ENCODE results near the gene ITGA8. TPM values are rescaled to one million over a fixed set of nuclear protein-coding genes. Genes with fewer than 3 reads are reported as not detected.

ITGA8 gene
- total RNA-seq, 4 donors from 2014 or later: 1.6 to 8.2 (median 4.2) TPM

- intact Hi-C loops (cut with DNase I; ENCODE audit: low total_unique reads): no loop called here
- TF ChIP-seq, protein P1, sequence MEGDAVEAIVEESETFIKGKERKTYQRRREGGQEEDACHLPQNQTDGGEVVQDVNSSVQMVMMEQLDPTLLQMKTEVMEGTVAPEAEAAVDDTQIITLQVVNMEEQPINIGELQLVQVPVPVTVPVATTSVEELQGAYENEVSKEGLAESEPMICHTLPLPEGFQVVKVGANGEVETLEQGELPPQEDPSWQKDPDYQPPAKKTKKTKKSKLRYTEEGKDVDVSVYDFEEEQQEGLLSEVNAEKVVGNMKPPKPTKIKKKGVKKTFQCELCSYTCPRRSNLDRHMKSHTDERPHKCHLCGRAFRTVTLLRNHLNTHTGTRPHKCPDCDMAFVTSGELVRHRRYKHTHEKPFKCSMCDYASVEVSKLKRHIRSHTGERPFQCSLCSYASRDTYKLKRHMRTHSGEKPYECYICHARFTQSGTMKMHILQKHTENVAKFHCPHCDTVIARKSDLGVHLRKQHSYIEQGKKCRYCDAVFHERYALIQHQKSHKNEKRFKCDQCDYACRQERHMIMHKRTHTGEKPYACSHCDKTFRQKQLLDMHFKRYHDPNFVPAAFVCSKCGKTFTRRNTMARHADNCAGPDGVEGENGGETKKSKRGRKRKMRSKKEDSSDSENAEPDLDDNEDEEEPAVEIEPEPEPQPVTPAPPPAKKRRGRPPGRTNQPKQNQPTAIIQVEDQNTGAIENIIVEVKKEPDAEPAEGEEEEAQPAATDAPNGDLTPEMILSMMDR (IDR thresholded peaks at IDR 0.05): no peak
- no peak for TF ChIP-seq POLR2A (IDR thresholded peaks at IDR 0.05)
- no peak for DNase-seq (ENCODE audit: low spot score in 2 of 2)
- WGBS, 2 donors: 61 to 70% methylated on average over 4 of the region's 4 CpGs
- no peak overlapping the region for H3K4me3 ChIP-seq (ENCODE audit: low read depth, poor library complexity, severe bottlenecking)
Measured at GRCh38 chr10:15487376-15487775, 232.3 kb downstream of the ITGA8 start.

DNA sequence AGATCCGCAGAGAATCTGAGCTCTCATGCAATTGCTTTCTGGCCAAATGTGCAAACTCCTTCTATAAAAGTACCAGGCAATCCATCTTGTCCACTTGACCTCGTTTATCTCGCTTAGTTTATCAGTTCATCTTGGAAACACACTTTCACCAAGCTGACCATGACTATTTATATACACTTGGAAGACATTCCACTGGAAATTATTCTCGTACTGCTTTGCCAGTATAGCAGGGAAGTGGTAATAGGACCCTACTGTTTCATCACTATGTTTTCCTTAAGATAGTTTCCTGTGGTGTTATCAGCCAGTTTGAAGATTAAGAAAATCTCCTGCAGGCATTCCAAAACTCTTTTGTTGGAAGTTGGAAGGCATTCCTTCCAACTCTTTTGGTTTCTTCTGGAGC, 233.3 kb downstream of the ITGA8 start:
- H3K4me3 ChIP-seq (ENCODE audit: low read depth, poor library complexity, severe bottlenecking): no peak overlapping the region
- DNase-seq (ENCODE audit: low spot score in 2 of 2): no peak
- TF ChIP-seq POLR2A (IDR thresholded peaks at IDR 0.05): no peak
- TF ChIP-seq, protein P1 (IDR thresholded peaks at IDR 0.05): no peak
- intact Hi-C loops (cut with DNase I; ENCODE audit: low total_unique reads): no loop called here
- 63 to 65% methylated on average over 4 of the region's 4 CpGs for WGBS, 2 donors

DNA sequence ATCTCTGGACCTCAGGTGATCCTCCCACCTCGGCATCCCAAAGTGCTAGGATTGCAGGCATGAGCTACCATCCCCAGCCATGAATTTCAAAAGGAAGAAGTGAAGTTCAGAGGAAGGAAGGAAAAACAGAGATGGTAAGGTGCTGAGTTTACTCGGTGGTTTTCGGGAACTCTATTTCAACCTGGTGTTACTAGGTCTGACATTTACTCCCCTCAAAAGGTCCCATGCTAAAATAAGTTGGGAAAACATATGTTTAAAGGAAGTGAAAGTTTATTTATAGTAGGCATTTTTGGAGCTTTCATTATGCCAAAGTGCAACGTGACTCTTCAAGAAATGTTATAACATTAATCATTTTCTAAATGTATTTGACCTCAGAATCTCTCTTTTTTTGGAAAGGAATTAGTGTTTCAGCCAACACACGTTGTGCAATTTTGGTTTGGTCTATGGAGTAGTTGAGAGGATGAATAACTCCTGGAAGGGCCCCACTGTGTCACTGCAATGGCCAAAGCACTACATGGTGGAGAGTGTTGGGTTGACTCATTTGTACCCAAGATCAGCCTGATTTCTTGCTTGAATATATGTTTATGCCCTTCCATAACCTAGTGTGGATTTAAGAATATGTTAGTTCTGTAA, 233.9 kb downstream of the ITGA8 start:
- H3K4me3 ChIP-seq (ENCODE audit: low read depth, poor library complexity, severe bottlenecking): no peak overlapping the region
- 61 to 63% methylated on average over 5 of the region's 5 CpGs for WGBS, 2 donors
- no peak for DNase-seq (ENCODE audit: low spot score in 2 of 2)
- intact Hi-C loops (cut with DNase I; ENCODE audit: low total_unique reads): no loop called here
- no peak for TF ChIP-seq POLR2A (IDR thresholded peaks at IDR 0.05)
- TF ChIP-seq, protein P1 (IDR thresholded peaks at IDR 0.05): no peak

GRCh38 chr10:15485027-15485426, 234.7 kb downstream of the ITGA8 start:
- no peak overlapping the region for H3K4me3 ChIP-seq (ENCODE audit: low read depth, poor library complexity, severe bottlenecking)
- intact Hi-C loops (cut with DNase I; ENCODE audit: low total_unique reads): no loop called here
- DNase-seq (ENCODE audit: low spot score in 2 of 2): no peak
- WGBS, 2 donors: 32 to 34% methylated on average over 3 of the region's 3 CpGs
- no peak for TF ChIP-seq POLR2A (IDR thresholded peaks at IDR 0.05)
- TF ChIP-seq, protein P1 (IDR thresholded peaks at IDR 0.05): no peak

GRCh38 chr10:15484128-15484527, 235.6 kb downstream of the ITGA8 start:
- no peak for DNase-seq (ENCODE audit: low spot score in 2 of 2)
- intact Hi-C loops (cut with DNase I; ENCODE audit: low total_unique reads): no loop called here
- WGBS, 2 donors: 72 to 76% methylated on average over 3 of the region's 3 CpGs
- no peak for TF ChIP-seq POLR2A (IDR thresholded peaks at IDR 0.05)
- TF ChIP-seq, protein P1 (IDR thresholded peaks at IDR 0.05): no peak
- H3K4me3 ChIP-seq (ENCODE audit: low read depth, poor library complexity, severe bottlenecking): no peak overlapping the region
